ENCODE results near the gene COTL1.

- TF ChIP-seq EZH2phosphoT487 (IDR thresholded peaks at IDR 0.05; ENCODE audit: insufficient read depth, low read depth), result no peak
- TF ChIP-seq EZH2 (IDR thresholded peaks at IDR 0.05; ENCODE audit: insufficient read depth, poor library complexity, severe bottlenecking), result no peak
These were observed 23.9 kb upstream of the COTL1 start for GRCh38 chr16:84641643-84642358.
